Astrocyte of the cerebellum (primary cell): ENCODE results near the gene MPC2.

ENCODE experiments used
- DNase-seq: peaks from one replicate; pipeline ENCODE4 v3.0.0-alpha.2; 2011; ENCODE audit warnings: low read depth
- H3K4me3 ChIP-seq: 2 replicates; pipeline ENCODE4 v1.5.1; 2011; ENCODE audit warnings: mild to moderate bottlenecking, low read depth, low read length, moderate library complexity
- in situ Hi-C: cut with HindIII; loops from 2 replicates; pipeline ENCODE4 v1.10.0; 2017; ENCODE audit warnings: low sequenced_read_pairs
- TF ChIP-seq, protein P1 (sequence below): IDR thresholded peaks from 2 replicates; pipeline ENCODE4 v1.5.1; 2012; ENCODE audit warnings: low read length, low read depth, moderate library complexity, mild to moderate bottlenecking; ENCODE audit errors: missing control alignments

The MPC2 gene

DNA sequence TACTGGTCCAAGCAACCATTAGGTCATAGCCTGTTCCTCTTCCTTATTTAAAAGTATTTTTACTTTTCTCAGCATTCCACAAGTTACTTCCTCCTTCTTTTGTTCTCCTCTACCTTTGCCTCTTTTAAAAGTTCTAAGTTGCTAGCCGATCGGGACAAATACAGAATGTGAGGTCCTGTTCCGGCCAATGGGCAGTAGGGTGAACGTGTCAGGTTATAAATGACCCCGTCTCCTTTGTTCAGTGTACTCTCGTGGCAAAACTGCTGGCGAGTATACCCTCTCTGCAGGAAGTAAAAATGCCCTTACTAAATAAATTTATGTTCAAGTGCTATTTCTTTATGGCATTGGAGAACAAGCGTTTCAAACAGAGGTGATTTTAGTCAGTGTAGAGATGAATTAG lies 25.5 kb downstream of the MPC2 start:
- TF ChIP-seq, protein P1, sequence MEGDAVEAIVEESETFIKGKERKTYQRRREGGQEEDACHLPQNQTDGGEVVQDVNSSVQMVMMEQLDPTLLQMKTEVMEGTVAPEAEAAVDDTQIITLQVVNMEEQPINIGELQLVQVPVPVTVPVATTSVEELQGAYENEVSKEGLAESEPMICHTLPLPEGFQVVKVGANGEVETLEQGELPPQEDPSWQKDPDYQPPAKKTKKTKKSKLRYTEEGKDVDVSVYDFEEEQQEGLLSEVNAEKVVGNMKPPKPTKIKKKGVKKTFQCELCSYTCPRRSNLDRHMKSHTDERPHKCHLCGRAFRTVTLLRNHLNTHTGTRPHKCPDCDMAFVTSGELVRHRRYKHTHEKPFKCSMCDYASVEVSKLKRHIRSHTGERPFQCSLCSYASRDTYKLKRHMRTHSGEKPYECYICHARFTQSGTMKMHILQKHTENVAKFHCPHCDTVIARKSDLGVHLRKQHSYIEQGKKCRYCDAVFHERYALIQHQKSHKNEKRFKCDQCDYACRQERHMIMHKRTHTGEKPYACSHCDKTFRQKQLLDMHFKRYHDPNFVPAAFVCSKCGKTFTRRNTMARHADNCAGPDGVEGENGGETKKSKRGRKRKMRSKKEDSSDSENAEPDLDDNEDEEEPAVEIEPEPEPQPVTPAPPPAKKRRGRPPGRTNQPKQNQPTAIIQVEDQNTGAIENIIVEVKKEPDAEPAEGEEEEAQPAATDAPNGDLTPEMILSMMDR = no peak
- H3K4me3 ChIP-seq = no peak overlapping the region
- DNase-seq = no peak
- in situ Hi-C loops = no loop called here

DNA sequence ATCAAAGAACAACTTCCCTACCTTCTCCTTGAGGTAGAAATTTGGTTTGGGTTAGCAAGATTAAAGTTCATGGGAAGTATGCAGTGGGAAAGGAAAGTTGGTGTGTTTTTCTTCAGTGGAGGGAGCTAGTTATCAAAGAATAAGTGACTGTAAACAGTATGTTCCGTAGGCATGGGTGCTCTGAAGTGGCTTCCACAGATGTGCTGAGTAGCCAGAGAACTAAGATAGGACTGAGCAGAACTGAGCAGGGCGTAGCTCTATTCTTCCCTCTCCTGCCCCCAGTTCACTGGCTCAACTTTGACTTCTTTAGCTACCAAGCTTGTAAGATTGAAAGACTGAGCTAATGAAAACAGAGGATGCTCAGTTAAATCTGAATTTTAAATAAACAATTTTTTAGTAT lies 26.3 kb downstream of the MPC2 start:
- DNase-seq = no peak
- TF ChIP-seq, protein P1 = no peak
- in situ Hi-C loops = no loop called here

DNA sequence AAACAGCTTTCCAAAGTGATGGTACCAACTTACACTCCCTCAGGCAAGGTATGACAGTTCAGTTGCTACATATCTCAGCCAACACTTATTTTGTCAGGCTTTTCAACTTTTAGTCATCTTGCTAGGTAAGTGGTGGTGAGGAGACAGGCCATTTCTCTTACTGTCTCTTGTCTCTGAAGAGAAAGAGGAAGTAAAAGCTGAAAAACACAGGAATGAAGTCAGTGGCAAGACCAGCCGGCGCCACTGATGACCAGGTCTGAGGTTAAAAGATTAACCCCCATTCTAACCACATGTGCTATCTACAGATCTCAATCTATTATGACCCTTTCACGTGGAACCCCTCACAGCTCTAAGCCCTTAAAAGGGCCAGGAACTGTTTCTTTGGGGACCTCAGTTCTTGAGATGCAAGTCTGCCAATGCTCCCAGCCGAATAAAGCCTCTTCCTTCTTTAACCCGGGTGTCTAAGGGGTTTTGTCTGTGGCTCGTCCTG lies 27.1 kb downstream of the MPC2 start:
- DNase-seq = no peak
- TF ChIP-seq, protein P1 = no peak
- in situ Hi-C loops = no loop called here
- no peak overlapping the region for H3K4me3 ChIP-seq

More for the DNA sequence above, 26.3 kb downstream of the MPC2 start:
- no peak overlapping the region for H3K4me3 ChIP-seq

DNA sequence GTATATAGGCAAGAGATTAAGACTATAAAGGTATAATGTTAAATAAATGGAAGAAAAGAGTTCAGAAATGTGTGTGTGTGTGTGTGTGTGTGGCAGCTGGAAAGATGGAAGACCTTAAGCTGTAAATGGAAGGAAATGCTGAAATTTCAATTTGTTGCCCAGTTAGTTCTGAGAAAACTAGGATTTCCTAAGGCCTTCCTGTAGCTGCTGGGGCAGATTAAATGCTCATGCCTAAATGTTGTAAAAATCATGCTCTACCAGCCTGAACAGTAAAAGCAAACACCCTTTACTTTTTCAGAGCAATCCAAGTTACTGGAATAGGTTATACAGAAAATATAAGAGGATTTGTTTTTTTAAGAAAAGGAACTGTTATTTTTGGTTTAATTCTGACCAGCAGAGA lies 31.2 kb downstream of the MPC2 start:
- DNase-seq = no peak
- TF ChIP-seq, protein P1 = no peak
- in situ Hi-C loops = no loop called here
- no peak overlapping the region for H3K4me3 ChIP-seq

DNA sequence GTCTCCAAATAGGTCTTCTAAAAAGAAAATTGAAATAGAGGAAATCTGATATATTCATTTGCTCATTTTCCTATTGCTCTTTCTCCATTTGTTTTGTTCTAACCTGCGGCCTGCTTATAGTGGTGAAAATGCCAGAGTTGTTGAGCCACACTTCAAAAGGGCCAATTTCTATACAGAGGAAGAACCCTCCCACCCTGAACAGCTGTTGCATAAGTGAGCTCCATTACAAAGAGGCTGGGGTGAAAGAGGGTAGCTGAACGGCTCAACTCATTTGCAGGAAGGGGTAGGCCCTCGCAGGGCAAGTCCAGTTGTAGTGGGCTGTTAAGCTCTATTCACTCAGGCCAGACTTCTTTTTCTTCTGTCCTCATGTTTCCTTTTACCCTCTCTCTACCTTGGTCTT lies 31.7 kb downstream of the MPC2 start:
- no peak for DNase-seq
- TF ChIP-seq, protein P1 = no peak
- H3K4me3 ChIP-seq = no peak overlapping the region
- in situ Hi-C loops = no loop called here

DNA sequence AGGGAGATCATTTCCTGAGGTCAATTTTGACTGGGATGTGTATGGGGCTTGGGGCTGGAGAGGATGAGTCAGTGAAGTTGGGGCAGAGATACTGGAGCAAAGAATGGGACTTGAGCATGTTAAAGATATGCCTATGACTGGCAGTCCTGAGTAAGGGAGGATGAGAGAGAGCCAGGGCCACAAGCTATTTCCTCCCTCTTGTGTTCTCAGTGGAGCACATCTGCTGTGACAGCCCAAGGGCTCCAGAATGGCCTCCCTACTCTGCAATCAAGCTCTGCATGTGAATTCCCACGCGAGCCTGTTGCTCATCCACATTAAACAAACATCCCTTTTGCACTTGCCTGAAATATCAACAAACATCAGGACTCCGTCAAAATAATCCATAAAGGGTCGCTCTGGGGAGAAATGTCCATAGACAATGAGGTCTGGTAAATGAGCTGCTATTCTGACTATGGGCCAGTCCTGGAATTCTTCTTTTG lies 32.2 kb downstream of the MPC2 start:
- no peak overlapping the region for H3K4me3 ChIP-seq
- DNase-seq = no peak
- TF ChIP-seq, protein P1 = no peak
- in situ Hi-C loops = no loop called here
